GM19395 (cell line): ENCODE data around the gene SLC43A2.
"Not testable (repeated sequence)": the region's sequence is repeated elsewhere in the genome, so short reads cannot be mapped to it uniquely, and the experiment has no call there.

Experiments
- ATAC-seq: cut with Tn5 transposase; IDR thresholded peaks from one replicate; pipeline ENCODE4 v1.9.1; 2021; ENCODE audit warnings: mild to moderate bottlenecking, moderate library complexity; ENCODE audit not compliant: unreplicated experiment

The SLC43A2 gene

GRCh38 chr17:1591474-1592090 is 37.1 kb downstream of the SLC43A2 start:
- ATAC-seq, result no peak

DNA sequence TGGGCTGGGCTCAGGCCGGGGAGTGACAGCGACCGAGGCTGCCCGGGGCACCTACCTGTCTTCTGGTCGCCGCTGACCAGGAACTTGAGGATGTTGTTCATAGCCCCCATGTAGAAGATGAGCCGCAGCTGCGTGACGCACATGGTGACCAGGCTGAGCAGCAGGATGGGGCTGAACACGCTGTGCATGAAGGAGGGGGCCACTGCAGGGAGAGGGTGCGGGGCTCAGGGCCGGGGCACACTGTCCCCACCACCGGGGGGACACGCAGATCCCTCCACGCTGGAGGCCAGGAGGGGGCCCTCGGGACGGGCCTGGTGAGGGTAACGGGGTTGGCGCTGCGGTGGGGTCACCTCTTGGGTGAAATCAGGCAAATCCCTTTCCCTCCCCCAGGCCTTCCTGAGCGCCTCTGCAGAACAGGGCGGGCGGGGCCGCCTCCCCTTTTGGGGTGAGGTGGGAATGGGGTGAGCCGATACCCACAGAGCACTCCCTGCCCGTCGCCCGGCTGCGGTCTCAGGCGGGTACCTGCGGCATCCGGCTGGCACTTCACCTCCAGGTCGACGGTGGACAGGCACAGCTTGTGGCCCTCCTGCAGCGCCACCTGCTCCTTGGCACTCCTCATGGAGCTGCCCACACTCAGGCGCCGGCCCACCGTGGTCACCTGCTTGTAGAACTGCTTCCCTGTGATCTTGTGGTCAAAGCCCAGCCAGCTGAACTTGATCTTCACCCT is 37.7 kb downstream of the SLC43A2 start:
- ATAC-seq, result no peak

DNA sequence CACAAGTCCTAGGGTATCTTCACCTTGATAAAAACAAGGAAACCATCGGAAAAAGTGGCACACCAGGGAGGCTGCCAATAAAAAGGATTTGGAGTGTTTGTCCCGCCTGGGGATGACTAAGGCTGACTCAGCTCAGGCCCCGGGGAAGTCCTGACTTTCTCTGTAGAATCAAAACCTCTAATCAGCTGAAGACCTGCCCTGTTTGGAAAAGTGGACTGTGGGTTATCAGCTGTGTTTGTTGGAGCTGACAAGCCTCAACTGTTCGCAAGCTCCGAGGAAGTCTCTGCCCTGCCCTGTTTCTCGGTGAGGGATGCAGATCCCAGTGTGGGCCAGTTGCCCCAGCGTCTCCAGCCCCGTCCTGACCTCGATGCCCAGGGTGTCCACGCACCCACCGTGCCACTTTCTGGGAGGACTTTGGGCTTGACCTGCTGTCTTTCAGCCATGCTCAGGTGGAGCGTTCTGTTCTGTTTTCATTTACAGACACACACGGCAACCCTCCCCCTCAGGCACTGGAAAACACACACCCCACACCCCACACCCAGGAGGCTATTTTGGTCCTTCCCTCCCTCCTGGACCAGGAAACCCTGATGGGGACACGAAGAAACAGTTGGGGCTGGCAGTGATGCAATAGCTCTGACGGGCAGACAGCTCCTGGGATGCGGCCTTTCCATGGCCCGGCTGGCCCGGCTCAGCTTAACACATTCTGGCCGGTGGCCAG is 38.4 kb downstream of the SLC43A2 start:
- no peak for ATAC-seq

DNA sequence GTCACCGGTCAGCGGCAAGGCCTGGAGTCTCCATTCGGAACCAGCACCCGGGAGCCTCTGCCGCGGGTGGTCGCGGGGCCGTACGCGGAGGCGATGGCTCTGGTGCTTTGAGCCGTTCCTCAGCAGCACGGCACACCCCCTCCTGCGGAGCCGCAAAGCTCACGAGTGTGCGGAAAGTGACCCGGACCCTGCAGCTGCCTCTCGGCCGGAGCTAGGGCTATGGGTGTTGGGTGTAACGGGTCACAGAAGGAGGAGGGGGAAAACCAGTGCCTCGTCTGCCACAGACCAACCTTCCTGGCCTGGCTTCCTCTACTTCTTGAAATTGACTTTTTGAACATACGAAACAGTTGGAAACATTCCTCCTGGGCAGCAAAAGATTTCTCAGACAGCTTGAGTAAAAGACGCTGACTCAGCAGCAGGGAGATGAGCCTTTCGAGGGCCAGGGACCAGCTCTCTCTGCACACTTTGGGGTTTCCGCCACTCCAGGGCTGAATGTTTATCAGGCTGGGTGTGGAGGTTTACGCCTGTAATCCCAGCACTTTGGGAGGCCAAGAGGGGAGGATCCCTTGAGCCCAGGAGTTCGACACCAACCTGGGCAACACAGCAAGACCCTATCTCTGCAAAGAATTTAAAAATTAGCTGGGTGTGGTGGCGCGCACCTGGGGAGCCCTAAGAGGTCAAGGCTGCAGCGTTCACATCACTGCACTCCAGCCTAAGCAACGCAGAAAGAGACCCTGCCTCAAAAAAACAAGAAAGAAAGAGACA is 39.6 kb downstream of the SLC43A2 start:
- ATAC-seq, result no peak

DNA sequence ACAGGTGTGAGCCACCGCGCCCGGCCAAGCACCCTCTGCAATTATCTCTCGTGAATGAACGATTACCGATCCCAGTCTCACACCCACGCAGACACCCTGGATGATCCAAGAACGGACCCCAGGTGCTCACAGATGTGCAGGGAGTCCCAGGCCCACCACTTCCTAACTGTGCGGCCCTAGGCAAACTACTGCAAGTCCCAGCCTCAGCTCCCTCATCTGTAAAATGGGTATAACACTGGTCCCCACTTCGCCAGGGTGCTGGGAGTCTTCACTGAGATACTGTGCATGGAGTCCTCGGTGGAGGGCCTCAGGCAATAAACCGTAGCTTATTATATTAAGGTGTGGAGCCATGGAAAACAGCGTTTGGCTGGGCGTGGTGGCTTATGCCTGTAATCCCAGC is 44.5 kb downstream of the SLC43A2 start:
- ATAC-seq, result no peak

- no peak for ATAC-seq
Measured at GRCh38 chr17:1583556-1583955, 45.1 kb downstream of the SLC43A2 start.

DNA sequence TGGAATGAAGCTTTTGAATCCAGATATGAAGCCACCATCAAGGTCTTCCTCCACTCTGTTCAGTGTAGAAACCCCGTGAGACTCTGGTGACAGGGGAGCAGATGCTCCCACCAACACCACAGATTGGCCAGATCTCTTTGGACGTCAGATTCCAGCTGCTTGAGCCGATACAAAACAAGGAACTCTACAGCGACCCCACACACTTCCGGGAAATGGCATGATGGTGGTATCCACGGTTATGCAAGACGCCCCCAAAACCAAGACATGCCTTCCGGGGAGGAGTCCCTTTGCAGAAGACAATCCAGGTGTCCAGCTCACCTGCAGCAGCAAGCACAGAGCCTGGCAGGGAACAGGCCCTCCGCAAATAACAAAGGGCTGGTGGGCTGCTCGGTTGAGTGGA is 46.3 kb downstream of the SLC43A2 start:
- no peak for ATAC-seq

DNA sequence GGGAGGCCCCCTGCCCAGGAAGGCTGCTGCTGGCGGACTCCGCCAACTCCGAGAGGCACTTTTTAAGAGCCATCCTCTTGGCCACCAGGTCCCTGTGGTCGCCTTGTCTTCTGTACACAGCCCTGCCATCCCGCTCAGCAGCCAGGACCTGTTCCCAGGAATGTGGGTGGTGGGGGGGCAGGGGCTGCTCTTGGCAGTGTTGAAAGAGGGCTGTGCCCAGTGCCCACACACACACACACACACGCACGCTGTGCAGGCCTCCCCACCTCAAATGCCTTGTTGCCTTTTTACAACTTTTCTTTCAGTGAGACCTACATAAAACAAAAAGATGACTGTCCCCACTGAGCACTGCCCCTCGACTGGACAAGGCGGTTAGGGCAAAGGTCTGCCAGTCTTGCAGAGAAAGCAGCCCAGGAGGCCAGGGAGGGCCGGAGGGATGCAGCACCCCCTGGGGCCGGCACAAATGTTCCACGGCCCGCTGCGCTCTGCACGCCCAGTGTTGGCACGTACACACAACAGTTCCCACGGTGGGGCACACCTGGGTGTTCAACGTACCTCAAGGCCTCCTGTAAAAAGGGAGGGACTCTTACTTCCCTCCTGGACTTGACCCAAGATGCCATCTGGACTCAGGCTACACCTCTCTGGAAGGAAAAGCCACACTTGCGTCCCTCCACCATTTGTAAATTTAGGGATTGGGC is 47.5 kb downstream of the SLC43A2 start:
- ATAC-seq, result no peak

DNA sequence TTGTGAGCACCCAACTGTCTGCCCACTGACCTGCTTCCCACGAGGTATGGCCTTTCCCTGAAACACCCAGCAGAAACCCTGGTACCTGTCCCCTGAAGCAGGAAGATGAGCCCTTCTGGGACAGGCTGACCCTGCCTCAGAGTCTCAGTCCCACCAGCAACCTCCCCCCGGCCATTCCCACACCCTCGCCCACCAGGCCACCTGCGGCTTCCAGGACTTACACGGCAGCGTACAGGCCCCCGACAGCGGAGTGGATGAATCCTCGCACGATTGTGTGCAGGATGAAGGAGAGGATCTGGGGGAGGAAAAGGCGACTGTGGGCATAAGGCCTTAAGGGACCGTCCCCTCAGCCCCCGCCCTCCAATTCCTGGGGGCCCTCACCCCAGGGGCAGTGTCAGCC is 50.6 kb downstream of the SLC43A2 start:
- no peak for ATAC-seq

DNA sequence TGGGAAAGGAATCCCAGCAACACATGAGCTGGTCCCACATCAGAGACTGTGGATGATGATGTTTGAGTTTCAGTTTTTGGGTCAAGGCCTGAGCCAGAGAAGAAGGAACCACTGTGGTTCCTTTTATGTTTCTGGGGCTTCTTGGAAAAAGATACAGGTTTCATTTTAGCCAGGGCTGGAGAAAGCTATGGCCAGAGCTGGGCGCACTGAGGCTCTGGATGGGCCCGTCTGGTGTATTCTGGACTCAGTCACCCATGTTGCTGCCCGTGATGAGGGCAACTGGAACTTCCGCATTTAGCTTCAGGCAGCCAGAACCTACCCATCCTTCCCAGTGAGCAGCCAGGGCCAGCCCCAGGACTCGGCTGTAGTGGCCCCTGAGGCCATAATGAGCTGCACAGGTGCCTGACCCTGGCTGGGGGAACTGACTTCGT is 51.0 kb downstream of the SLC43A2 start:
- ATAC-seq, result no peak

GRCh38 chr17:1577182-1577581 is 51.5 kb downstream of the SLC43A2 start:
- no peak for ATAC-seq

GRCh38 chr17:1576500-1576899 is 52.1 kb downstream of the SLC43A2 start:
- no peak for ATAC-seq

- ATAC-seq, result no peak
Measured at GRCh38 chr17:1574697-1575471, 53.8 kb downstream of the SLC43A2 start.

DNA sequence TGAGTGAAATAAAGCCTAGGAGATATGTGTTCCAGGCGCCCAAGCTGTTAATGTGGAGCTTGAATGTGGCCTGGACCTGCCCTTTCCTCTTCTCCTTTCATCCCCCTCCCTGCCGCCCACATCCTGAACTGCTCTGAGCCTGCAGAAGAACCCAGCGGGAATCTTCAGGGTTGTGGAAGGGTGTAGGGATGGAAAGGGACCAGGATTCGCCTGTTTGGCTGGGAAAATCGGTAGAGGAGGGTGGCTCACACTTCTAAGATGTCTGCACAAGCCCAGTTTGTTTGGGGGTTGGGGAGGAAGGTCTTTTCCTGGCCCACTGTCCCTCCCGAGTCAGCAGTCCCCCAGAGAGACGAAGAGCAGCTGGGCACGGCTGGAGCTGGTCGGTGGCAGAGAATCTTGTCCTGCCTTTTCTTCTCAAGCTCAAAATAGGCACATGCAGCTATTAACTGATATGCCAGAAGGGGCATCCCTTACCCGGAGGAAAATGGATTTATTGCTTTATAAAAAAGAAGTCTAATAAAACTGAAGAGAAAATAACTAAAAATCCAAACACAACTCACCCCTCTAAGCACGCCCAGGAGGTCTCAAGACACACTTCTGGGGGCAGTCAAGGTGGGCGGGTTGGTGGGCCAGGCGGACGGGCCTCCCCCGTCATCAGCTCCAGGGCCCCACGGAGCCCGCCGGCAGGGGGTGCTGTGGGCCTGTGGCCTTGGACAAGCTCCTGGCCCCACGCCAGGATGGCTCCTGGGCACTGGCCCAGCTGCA is 54.5 kb downstream of the SLC43A2 start:
- ATAC-seq, result no peak

DNA sequence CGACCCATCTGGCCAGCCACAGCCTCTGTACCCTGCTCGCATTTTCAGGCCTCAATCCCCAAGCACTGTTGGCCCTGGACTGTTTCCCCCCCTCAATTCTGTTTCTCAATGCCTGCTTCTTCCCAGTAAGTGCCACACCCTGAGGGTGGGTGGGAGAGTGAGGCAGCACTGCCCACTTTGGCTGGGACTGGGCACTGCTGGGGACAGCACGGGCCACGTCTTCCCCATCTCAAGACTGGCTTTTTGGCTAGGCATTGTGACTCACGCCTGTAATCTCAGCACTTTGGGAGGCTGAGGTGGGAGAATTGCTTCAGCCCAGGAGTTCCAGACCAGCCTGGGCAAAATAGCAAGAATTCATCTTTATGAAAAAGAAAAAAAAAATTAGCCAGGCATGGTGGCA is 56.0 kb downstream of the SLC43A2 start:
- ATAC-seq, result not testable (repeated sequence)

DNA sequence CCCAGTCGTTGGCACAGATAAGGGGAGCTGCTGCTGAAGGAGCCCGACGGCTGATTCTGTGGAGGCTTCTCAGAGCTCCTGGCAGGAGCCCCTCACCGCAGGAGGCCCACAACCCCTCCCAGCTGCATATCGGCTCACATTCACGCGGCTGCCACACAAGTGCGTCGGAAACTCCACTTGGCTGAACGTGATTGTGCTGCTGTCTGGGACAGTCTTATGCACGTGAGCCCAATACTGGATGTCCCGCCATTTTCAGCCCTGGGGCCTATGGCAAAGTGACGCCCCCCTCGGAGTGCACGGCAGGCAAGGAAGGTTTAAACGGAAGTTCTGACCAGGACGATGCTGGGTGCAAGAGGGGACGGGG is 57.3 kb downstream of the SLC43A2 start:
- no peak for ATAC-seq

DNA sequence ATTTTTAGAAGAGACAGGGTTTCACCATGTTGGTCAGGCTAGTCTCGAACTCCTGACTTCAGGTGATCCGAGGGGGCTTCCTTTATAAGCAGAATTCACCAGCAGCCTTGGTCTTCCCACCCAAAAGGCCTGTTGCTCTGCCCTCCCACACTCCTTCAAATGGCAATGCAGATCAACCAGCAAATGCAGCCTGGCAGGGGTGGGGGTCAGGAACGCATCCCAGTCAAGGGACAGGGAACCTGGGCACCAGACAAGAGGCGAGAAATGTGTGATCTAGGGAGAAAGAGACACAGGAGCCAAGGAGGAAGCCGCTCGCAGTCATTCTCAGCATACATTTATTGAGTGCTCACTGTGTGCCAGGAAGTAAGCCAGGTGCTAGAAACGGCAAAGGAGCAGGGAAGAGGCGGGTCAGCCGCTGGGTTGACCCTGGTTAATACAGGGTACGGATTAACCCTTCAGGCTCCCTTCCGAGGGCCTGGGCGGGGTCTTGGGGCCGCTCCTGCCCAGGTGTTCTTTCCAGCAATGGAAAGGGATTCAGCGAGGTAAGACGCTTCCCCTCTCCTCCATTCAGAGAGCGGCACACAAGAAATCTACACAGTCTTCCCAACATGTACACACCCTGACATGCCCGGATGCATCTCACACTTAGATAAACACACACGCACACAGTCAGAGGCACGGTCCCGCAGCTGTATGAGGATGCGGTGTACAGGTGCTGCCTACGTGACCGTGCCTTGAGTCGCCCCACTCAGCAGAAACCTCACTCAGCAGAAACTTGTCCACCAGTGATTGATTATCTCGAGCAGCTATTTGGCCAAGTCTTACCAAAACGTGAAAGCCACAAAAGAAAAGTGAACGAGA is 59.5 kb downstream of the SLC43A2 start:
- ATAC-seq, result no peak

DNA sequence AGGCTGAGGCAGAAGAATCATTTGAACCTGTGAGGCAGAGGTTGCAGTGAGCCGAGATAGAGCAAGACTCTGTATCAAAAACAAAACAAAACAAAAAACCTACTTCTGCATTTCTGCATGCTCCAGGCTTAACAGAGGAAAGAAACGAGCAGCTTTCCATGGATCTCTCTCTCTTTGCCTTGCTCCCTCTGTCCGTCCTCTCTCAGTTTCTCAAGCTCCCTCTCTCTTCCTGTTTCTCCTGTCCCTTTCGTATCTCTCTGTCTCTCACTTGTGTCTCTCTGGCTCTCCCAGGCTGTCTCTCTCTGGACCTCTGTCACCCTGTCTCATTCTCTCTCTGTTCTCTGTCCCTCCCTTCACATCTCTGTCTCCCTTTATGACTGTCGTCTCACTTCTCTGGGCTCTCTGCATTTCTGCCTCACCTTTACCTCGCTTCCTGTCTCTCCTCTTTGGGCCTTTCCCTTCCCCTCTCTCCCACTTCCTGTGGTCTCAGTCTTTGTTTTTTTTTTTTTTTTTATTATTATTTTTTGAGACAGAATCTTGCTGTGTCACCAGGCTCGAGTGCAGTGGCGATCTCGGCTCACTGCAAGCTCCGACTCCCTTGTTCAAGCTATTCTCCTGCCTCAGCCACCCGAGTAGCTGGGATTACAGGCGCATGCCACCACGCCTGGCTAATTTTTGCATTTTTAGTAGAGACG is 62.0 kb downstream of the SLC43A2 start:
- ATAC-seq, result no peak
